H1 (cell line): ENCODE results near the gene MAP6D1. TPM values are rescaled to one million over a fixed set of nuclear protein-coding genes. Genes with fewer than 3 reads are reported as not detected.

Source experiments
- CTCF ChIA-PET: fragments of 300-600 bp; sonication (Branson Sonifier 250); formaldehyde crosslinking; loops from one replicate; lab custom pipeline; 2021; ENCODE audit not compliant: partially characterized antibody; lab: Charles Lee
- POLR2A ChIA-PET: fragments of 300-600 bp; sonication (Branson Sonifier 250); formaldehyde crosslinking; loops from one replicate; lab custom pipeline; 2021; ENCODE audit warnings: inconsistent platforms; ENCODE audit not compliant: partially characterized antibody; lab: Charles Lee
- DNase-seq, 2 experiments: peaks; one replicate each; pipeline versions ENCODE4 v3.0.0 to v3.0.0-alpha.2; 2010 to 2022; ENCODE audit warnings: low spot score in 2 of 2, low read depth in 1 of 2, mixed read lengths in 1 of 2
- FAIRE-seq: peaks from 2 replicates; lab custom pipeline; 2011; peaks lifted over from hg19 to GRCh38; lab: Jason Lieb, UNC
- H2AFZ ChIP-seq: 2 replicates; pipeline ENCODE4 v1.8.1; 2012; ENCODE audit warnings: low read length, inconsistent platforms
- H2AK5ac ChIP-seq: 2 replicates; pipeline ENCODE4 v1.6.1; 2013; ENCODE audit warnings: low read depth, low read length
- H2BK120ac ChIP-seq: replicated peaks from 2 replicates; pipeline ENCODE3; 2013; ENCODE audit warnings: low read depth, low read length, inconsistent platforms
- H2BK12ac ChIP-seq: 2 replicates; pipeline ENCODE4 v1.6.1; 2013; ENCODE audit warnings: low read depth, low read length
- H2BK15ac ChIP-seq: 2 replicates; pipeline ENCODE4 v1.6.1; 2013; ENCODE audit warnings: low read length
- H2BK20ac ChIP-seq: 2 replicates; pipeline ENCODE4 v1.6.1; 2013; ENCODE audit warnings: low read length
- H2BK5ac ChIP-seq: 2 replicates; pipeline ENCODE4 v1.6.1; 2013; ENCODE audit warnings: low read depth, low read length
- H3K14ac ChIP-seq: 2 replicates; pipeline ENCODE4 v1.6.1; 2013; ENCODE audit warnings: inconsistent platforms; ENCODE audit not compliant: insufficient read length
- H3K18ac ChIP-seq: 2 replicates; pipeline ENCODE4 v1.6.1; 2013; ENCODE audit warnings: low read length; ENCODE audit errors: extremely low read depth
- H3K23ac ChIP-seq: 2 replicates; pipeline ENCODE4 v1.6.1; 2013; ENCODE audit warnings: inconsistent platforms; ENCODE audit not compliant: insufficient read length
- H3K23me2 ChIP-seq: 2 replicates; pipeline ENCODE4 v1.6.1; 2013; ENCODE audit warnings: low read depth, low read length
- H3K27ac ChIP-seq: 2 replicates; pipeline ENCODE4 v1.6.1; 2011; ENCODE audit warnings: low read depth, low read length, inconsistent platforms
- H3K27me3 ChIP-seq, 4 experiments: replicated peaks in 1 of 4; 1 replicate in 1 of 4; 2 replicates in 3 of 4; pipeline versions ENCODE4 v1.6.1 to v1.8.1; 2011 to 2013; ENCODE audit warnings: low read length in 3 of 4, mild to moderate bottlenecking in 3 of 4, inconsistent platforms in 2 of 4, mixed read lengths in 2 of 4, moderate library complexity in 1 of 4; ENCODE audit not compliant: control insufficient read depth in 3 of 4, insufficient read depth in 3 of 4; ENCODE audit errors: extremely low read depth in 1 of 4
- H3K36me3 ChIP-seq, 4 experiments: 2 replicates each; pipeline versions ENCODE4 v1.6.1 to v1.8.1; 2011 to 2013; ENCODE audit warnings: mild to moderate bottlenecking in 4 of 4, low read length in 3 of 4, moderate library complexity in 2 of 4, control low read depth in 1 of 4, inconsistent platforms in 1 of 4; ENCODE audit not compliant: insufficient read depth in 4 of 4, control insufficient read depth in 2 of 4
- H3K4ac ChIP-seq: replicated peaks from 2 replicates; pipeline ENCODE3; 2013; ENCODE audit warnings: low read length, low read depth, mixed read lengths, inconsistent platforms; ENCODE audit not compliant: insufficient read length
- H3K4me1 ChIP-seq, 4 experiments: replicated peaks in 1 of 4; 1 replicate in 1 of 4; 2 replicates in 3 of 4; pipeline versions ENCODE4 v1.6.1 to v1.8.1; 2011 to 2013; ENCODE audit warnings: low read length in 3 of 4, inconsistent platforms in 2 of 4, mixed read lengths in 1 of 4; ENCODE audit not compliant: insufficient read depth in 4 of 4, control insufficient read depth in 3 of 4
- H3K4me2 ChIP-seq, 2 experiments: 2 replicates each; pipeline versions ENCODE4 v1.6.1 to v1.8.1; 2011 to 2013; ENCODE audit warnings: low read depth in 2 of 2, low read length in 2 of 2, control low read depth in 1 of 2, inconsistent platforms in 1 of 2, mild to moderate bottlenecking in 1 of 2; ENCODE audit not compliant: insufficient read depth in 1 of 2
- H3K4me3 ChIP-seq, 4 experiments: fragments of 200-600, 300-600 bp in 1 of 4; sonication (generic), shearing (Covaris generic), sonication (Bioruptor Twin) in 1 of 4; 2 replicates each; pipeline versions ENCODE4 v1.5.1 to v1.8.1; 2011 to 2016; ENCODE audit warnings: low read length in 4 of 4, low read depth in 3 of 4, control low read depth in 2 of 4, inconsistent platforms in 2 of 4, mild to moderate bottlenecking in 2 of 4, mixed read lengths in 1 of 4, moderate library complexity in 1 of 4; ENCODE audit not compliant: insufficient read depth in 2 of 4; ENCODE audit errors: extremely low read depth in 1 of 4
- H3K56ac ChIP-seq: replicated peaks from 2 replicates; pipeline ENCODE3; 2013; ENCODE audit warnings: low read depth, mild to moderate bottlenecking, mixed read lengths, low read length, inconsistent platforms; ENCODE audit not compliant: insufficient read length
- H3K79me1 ChIP-seq: 2 replicates; pipeline ENCODE4 v1.6.1; 2013; ENCODE audit warnings: low read depth, low read length, control low read depth
- H3K79me2 ChIP-seq, 2 experiments: 2 replicates each; pipeline versions ENCODE4 v1.6.1 to v1.8.1; 2012 to 2013; ENCODE audit warnings: low read length in 2 of 2, mild to moderate bottlenecking in 2 of 2, inconsistent platforms in 1 of 2; ENCODE audit not compliant: insufficient read depth in 2 of 2, control insufficient read depth in 1 of 2
- H3K9ac ChIP-seq, 4 experiments: replicated peaks in 1 of 4; 1 replicate in 1 of 4; 2 replicates in 3 of 4; pipeline versions ENCODE4 v1.6.1 to v1.8.1; 2011 to 2013; ENCODE audit warnings: low read depth in 3 of 4, low read length in 3 of 4, control low read depth in 2 of 4, mild to moderate bottlenecking in 2 of 4, moderate library complexity in 2 of 4, inconsistent platforms in 1 of 4; ENCODE audit errors: extremely low read depth in 1 of 4
- H3K9me3 ChIP-seq, 2 experiments: 2 replicates each; pipeline versions ENCODE4 v1.6.1 to v1.8.1; 2012 to 2013; ENCODE audit warnings: mild to moderate bottlenecking in 2 of 2, moderate library complexity in 2 of 2, control low read depth in 1 of 2, inconsistent platforms in 1 of 2, low read depth in 1 of 2, low read length in 1 of 2, mixed read lengths in 1 of 2; ENCODE audit not compliant: insufficient read depth in 2 of 2
- H4K20me1 ChIP-seq, 2 experiments: replicated peaks in 1 of 2; 2 replicates each; pipeline versions ENCODE3 to v1.8.1; 2011 to 2013; ENCODE audit warnings: inconsistent platforms in 2 of 2, low read length in 2 of 2, mild to moderate bottlenecking in 1 of 2; ENCODE audit not compliant: insufficient read depth in 2 of 2, control insufficient read depth in 1 of 2
- H4K5ac ChIP-seq: 2 replicates; pipeline ENCODE4 v1.6.1; 2013; ENCODE audit warnings: low read length, low read depth, mixed read lengths, inconsistent platforms; ENCODE audit not compliant: insufficient read length
- H4K8ac ChIP-seq: 2 replicates; pipeline ENCODE4 v1.8.0; 2013; ENCODE audit warnings: mild to moderate bottlenecking, moderate library complexity, low read length, inconsistent platforms; ENCODE audit not compliant: insufficient read depth; ENCODE audit errors: extremely low read depth
- H4K91ac ChIP-seq: replicated peaks from 2 replicates; pipeline ENCODE3; 2013; ENCODE audit warnings: low read length, mixed read lengths, inconsistent platforms; ENCODE audit not compliant: insufficient read length
- ASH2L ChIP-seq: fragments of 200-600, 300-600 bp; sonication (generic); IDR thresholded peaks from one replicate; pipeline ENCODE4 v1.7.1; 2017; ENCODE audit warnings: low read length
- ATF3 ChIP-seq: IDR thresholded peaks from 2 replicates; pipeline ENCODE4 v1.6.1; 2011; ENCODE audit warnings: low read depth, mild to moderate bottlenecking, low read length; ENCODE audit not compliant: insufficient read depth
- CBX5 ChIP-seq: fragments of 300-800, 300-1000 bp; sonication (generic); IDR thresholded peaks from 2 replicates; pipeline ENCODE4 v1.7.1; 2016; ENCODE audit warnings: antibody characterized with exemption, low read length, low read depth
- CBX8 ChIP-seq: fragments of 300-800, 300-1000 bp; sonication (generic); IDR thresholded peaks from 2 replicates; pipeline ENCODE4 v1.7.1; 2016; ENCODE audit warnings: low read depth, low read length, borderline replicate concordance
- CEBPB ChIP-seq: IDR thresholded peaks from 2 replicates; pipeline ENCODE4 v1.6.1; 2012; ENCODE audit warnings: low read depth, low read length
- EP300 ChIP-seq, 2 experiments: IDR thresholded peaks; 1 replicate in 1 of 2; 2 replicates in 1 of 2; pipeline ENCODE4 v1.6.1; 2011 to 2012; ENCODE audit warnings: low read depth in 2 of 2, low read length in 2 of 2, mild to moderate bottlenecking in 2 of 2, borderline replicate concordance in 1 of 2, inconsistent platforms in 1 of 2, moderate library complexity in 1 of 2
- GABPA ChIP-seq: IDR thresholded peaks from 2 replicates; pipeline ENCODE4 v1.6.1; 2011; ENCODE audit warnings: mild to moderate bottlenecking, low read length, moderate library complexity, borderline replicate concordance; ENCODE audit not compliant: insufficient read depth
- HDAC2 ChIP-seq, 2 experiments: fragments of 300-600 bp in 1 of 2; sonication (generic) in 1 of 2; IDR thresholded peaks; 2 replicates each; pipeline ENCODE4 v1.6.1; 2011 to 2012; ENCODE audit warnings: low read depth in 2 of 2, low read length in 2 of 2, mild to moderate bottlenecking in 2 of 2, moderate library complexity in 2 of 2, borderline replicate concordance in 1 of 2, inconsistent platforms in 1 of 2
- KDM4A ChIP-seq: IDR thresholded peaks from one replicate; pipeline ENCODE4 v1.7.1; 2012; ENCODE audit warnings: low read depth, mild to moderate bottlenecking, moderate library complexity, low read length, inconsistent platforms; ENCODE audit not compliant: severe bottlenecking
- KDM5A ChIP-seq: fragments of 200-600 bp; IDR thresholded peaks from 2 replicates; pipeline ENCODE4 v1.7.1; 2012; ENCODE audit warnings: mild to moderate bottlenecking, low read length, inconsistent platforms, mixed read lengths
- RAD21 ChIP-seq, 2 experiments: IDR thresholded peaks in 1 of 2; conservative IDR thresholded peaks in 1 of 2; 2 replicates each; pipeline ENCODE4 v1.6.1; 2011; ENCODE audit warnings: low read depth in 2 of 2, low read length in 2 of 2, improper control_type of control experiment in 1 of 2, inconsistent platforms in 1 of 2, mild to moderate bottlenecking in 1 of 2, moderate library complexity in 1 of 2
- SAP30 ChIP-seq: fragments of 300-600 bp; sonication (generic); IDR thresholded peaks from 2 replicates; pipeline ENCODE4 v1.7.1; 2012; ENCODE audit warnings: low read length, moderate library complexity, mild to moderate bottlenecking, inconsistent platforms; ENCODE audit not compliant: insufficient read depth, insufficient replicate concordance
- TAF1 ChIP-seq: IDR thresholded peaks from 2 replicates; pipeline ENCODE4 v1.6.1; 2011; ENCODE audit warnings: mild to moderate bottlenecking, low read depth, low read length
- WGBS, 2 experiments: shearing (Covaris generic) in 1 of 2; methylation state at CpG; one replicate each; pipeline versions ENCODE4 v1.1.6 to v1.1.7; 2013 to 2015; ENCODE audit warnings: low lambda C conversion rate in 2 of 2, mixed read lengths in 2 of 2, inconsistent platforms in 1 of 2, low coverage in 1 of 2, missing lambda C conversion rate in 1 of 2; ENCODE audit not compliant: insufficient replicate concordance in 2 of 2, insufficient coverage in 1 of 2, insufficient read length in 1 of 2; ENCODE audit errors: extremely low coverage in 1 of 2, missing lambda C conversion rate in 1 of 2; 5-methylcytosine and 5-hydroxymethylcytosine counted together
- polyA plus RNA-seq, 7 experiments: library from polyadenylated mRNA; depleted of rRNA in 3 of 7; stranded (reverse) in 5 of 7; unstranded in 2 of 7; fragments of >200 nt in 5 of 7; fragments of 200-250 nt in 2 of 7; gene quantifications; 1 replicate in 5 of 7; 2 replicates in 1 of 7; 4 replicates in 1 of 7; pipeline versions ENCODE4 v1.2.1 to v1.2.3, GENCODE V29; 2011 to 2013; ENCODE audit warnings: missing spikeins in 2 of 7, mixed read lengths in 2 of 7
- total RNA-seq: library from RNA; stranded (reverse); fragmentation: NEBNext Ultra II Directional; extraction: Animal tissue kit (Norgen Biotek cat#: 25700); gene quantifications from 2 replicates; pipeline ENCODE4 v1.2.1, GENCODE V29; 2021

The MAP6D1 gene
- total and polyA plus RNA-seq, 2 of the 8 experiments (the other 6 are each of a cell fraction or from before 2014, with no cell fraction given), result 4.8 to 5.2 TPM

DNA sequence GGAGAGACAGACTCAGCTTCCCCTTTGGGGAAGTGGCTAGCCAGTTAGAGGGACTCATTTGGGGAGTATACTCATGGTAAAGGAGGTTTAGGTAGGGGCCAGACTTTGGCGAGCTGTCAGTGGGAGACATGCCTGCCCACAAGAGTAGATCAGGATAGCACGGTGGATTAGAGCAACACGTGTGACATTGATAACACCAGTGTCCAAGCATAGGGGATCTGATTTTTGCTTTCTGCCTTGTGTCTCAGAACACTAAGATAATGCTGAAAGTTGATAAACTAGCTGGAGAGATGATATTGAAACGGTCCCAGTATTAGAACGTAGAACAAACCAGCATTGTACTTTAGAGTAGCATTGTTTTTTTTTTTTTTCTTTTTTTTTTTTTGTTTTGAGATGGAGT lies 25.9 kb downstream of the MAP6D1 start:
- CTCF ChIA-PET, result interaction anchor here (0.7 kb wide), 1 partner anchor 254 kb away, joined by 3 read pairs; the partner anchor contains the start of gene HTR3C
- no peak for TF ChIP-seq CBX8
- no peak for TF ChIP-seq CBX5
- no peak for TF ChIP-seq KDM4A
- TF ChIP-seq EP300 (IDR thresholded peaks at IDR 0.05; ENCODE audit: borderline replicate concordance in 1 of 2, low read depth in 2 of 2, low read length in 2 of 2), result no peak
- TF ChIP-seq HDAC2 (IDR thresholded peaks at IDR 0.05; ENCODE audit: borderline replicate concordance in 1 of 2, low read depth in 2 of 2, low read length in 2 of 2), result no peak
- TF ChIP-seq ASH2L, result no peak
- TF ChIP-seq TAF1, result no peak
- TF ChIP-seq ATF3, result no peak
- no peak for TF ChIP-seq RAD21 (IDR thresholded peaks at IDR 0.05 in 1 of 2, conservative IDR thresholded peaks at IDR 0.05 in 1 of 2; ENCODE audit: low read depth in 2 of 2, low read length in 2 of 2)
- no peak for TF ChIP-seq SAP30
- no peak for TF ChIP-seq KDM5A
- no peak for TF ChIP-seq CEBPB
- no peak for TF ChIP-seq GABPA

More for the DNA sequence above, 25.9 kb downstream of the MAP6D1 start:
- Histone ChIP-seq H2AFZ (no peak overlapping the region), H3K9ac (no peak overlapping the region), H2BK12ac (no peak overlapping the region), H2BK20ac (no peak overlapping the region), H3K79me1 (no peaks in the 10 kb centered on the region; the same call in 1 of the 2 replicates), H3K27me3 (no peaks in the 10 kb centered on the region), H4K91ac (no peak overlapping the region), H3K4me3 (no peak overlapping the region), H3K4me1 (no peaks in the 10 kb centered on the region), H3K14ac (no peak overlapping the region), H2BK120ac (no peak overlapping the region), H3K4me2 (no peak overlapping the region), H3K23me2 (no peaks in the 10 kb centered on the region), H3K4ac (no peak overlapping the region), H3K79me2 (no peaks in the 10 kb centered on the region), H3K36me3 (peaks cover 36 to 65% (median 58%) of the 10 kb centered on the region in 4 experiments), H3K9me3 (no peaks in the 10 kb centered on the region), H2AK5ac (no peak overlapping the region), H4K20me1 (peaks cover 4 to 5% of the 10 kb centered on the region in 2 experiments), H3K23ac (no peak overlapping the region), H4K5ac (no peak overlapping the region), H3K27ac (no peak overlapping the region), H2BK5ac (no peak overlapping the region), H2BK15ac (no peak overlapping the region), H4K8ac (no peak overlapping the region), H3K56ac (no peak overlapping the region), H3K18ac (no peak overlapping the region)
- FAIRE-seq (no peak), DNase-seq (no peak)
- 93% methylated on average over 5 of the region's 5 CpGs; no CpG with 5 or more reads in 1 of the 2 experiments for whole genome bisulfite sequencing, 2 experiments
- POLR2A ChIA-PET, result no interaction called here
